GM21390 (cell line): ENCODE data around the gene WIF1.

Source experiments
- ATAC-seq: cut with Tn5 transposase; IDR thresholded peaks from one replicate; pipeline ENCODE4 v1.9.1; 2021; ENCODE audit not compliant: unreplicated experiment

WIF1 gene, protein sequence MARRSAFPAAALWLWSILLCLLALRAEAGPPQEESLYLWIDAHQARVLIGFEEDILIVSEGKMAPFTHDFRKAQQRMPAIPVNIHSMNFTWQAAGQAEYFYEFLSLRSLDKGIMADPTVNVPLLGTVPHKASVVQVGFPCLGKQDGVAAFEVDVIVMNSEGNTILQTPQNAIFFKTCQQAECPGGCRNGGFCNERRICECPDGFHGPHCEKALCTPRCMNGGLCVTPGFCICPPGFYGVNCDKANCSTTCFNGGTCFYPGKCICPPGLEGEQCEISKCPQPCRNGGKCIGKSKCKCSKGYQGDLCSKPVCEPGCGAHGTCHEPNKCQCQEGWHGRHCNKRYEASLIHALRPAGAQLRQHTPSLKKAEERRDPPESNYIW

DNA sequence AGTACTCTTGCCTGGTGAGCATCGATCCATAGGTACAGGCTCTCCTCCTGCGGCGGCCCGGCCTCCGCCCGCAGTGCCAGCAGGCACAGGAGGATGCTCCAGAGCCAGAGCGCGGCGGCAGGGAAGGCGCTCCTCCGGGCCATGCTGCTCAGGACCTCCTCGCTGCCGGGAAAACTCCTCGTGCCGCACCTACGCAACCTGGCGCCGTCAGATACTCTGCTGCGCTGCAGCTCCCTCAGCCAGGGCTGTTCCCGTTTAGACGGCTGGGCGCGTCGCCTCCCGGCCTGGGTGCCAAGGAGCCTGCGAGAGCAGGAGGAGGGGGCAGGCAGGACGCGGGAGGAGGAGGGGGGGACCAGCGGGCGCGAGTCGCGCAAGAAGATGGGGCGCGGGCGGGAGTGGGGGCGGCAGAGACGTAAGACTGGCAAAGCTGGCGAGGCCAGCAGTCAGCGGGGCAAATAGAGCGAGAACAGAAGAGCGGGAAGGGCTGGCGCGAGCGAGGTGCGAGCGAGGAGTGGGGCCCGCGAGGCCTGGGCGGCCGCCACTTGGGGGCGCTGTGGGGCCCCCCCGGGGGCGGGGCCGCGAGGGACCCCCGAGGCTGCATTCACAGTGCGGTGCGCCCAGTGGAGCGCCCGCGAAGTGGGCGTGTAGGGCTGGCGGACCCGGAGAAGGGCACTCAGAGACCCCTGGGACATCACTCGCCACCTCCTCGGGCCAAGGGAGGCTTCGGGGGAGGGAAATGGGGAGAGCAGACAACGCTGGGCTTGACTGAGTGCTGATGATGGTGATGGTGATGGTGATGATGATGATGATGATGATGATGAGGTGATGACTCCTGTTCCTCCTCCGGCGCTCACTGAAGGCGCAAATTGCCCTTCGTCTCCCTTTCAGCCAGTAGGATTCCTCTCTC is at the start of gene WIF1:
Gene WIF1 (minus strand): TSS at position 257 of the 907 bp plus-strand sequence. CDS start 114 bp downstream, at position 143.
- peak; percentile 62 for ATAC-seq

DNA sequence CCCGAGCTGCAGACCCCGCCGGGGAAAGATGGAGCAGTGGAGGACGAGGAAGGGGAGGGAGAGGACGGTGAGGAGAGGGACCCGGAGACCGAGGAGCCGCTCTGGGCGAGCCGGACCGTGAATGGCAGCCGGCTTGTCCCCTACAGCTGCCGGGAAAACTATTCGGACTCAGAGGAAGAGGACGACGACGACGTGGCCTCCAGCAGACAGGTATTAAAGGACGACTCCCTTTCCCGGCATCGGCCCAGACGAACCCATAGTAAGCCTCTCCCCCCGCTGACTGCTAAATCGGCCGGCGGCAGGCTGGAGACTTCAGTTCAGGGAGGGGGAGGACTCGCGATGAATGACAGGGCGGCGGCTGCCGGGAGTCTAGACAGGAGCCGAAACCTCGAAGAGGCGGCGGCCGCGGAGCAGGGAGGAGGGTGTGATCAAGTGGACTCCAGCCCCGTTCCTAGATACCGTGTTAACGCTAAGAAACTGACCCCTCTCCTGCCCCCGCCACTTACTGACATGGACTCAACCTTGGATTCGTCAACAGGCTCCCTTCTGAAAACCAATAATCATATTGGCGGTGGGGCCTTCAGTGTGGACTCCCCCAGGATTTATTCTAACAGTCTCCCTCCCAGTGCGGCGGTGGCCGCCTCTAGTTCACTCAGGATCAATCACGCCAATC is 49.2 kb upstream of the WIF1 start:
- peak; percentile 52 for ATAC-seq

DNA sequence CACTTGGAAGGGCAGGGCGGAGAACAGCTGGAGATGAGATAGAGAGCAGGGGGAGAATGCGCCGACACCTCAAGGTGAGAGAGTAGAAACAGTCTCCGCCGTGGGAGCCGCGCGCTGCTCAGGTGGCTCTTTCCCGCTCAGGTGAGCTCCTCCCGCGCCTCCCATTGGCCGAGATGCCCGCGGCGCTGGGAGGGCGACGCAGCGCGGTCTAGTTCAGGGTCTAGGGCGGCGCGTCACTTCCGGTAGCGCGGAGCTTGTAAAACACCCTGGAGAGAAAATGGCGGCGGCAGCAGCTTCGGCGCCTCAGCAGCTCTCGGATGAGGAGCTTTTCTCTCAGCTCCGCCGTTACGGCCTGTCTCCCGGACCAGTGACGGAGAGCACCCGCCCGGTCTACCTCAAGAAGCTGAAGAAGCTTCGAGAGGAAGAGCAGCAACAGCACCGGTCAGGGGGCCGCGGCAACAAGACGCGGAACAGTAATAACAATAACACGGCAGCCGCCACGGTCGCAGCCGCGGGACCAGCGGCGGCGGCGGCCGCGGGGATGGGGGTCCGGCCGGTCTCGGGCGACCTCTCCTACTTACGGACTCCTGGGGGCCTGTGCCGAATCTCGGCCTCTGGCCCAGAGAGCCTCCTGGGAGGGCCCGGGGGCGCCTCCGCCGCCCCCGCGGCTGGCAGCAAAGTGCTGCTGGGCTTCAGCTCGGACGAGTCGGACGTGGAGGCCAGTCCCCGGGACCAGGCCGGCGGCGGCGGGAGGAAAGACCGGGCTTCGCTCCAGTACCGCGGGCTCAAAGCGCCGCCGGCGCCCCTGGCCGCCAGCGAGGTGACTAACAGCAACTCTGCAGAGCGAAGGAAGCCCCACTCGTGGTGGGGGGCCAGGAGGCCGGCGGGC is 48.5 kb upstream of the WIF1 start, which contains the start of gene LEMD3:
Gene LEMD3 (plus strand): TSS at position 264 of the 889 bp plus-strand sequence. CDS start 14 bp downstream, at position 278.
- ATAC-seq: peak; percentile 91

DNA sequence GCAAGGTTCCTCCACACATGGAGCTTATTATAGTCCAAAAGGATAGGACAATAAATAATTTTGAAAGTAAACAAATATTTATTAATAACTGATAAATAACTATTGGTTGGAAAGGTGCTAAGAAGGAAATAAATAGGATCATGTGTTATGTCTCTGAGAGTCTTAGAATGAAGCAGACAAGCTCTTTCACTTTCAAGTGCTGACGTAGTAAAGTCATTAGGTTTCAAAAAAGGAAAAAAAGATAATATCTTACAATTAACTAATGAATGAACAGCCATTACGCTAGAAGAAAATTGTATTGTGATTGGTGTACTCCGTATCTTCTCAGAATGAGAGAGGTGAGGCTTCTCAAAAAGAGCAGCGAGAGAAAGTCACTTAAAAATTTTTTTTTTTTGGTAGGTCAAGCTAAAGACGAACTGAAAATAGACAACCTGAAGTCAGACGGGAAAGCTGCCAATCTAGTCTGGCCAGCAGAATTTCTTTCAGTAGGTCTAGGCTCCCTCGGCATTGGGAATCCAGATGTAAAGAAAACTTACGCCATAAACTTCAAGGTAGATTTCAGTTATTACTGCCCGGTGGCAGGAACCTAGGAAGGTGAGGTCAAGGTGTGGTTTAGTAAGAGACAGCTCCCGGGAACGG is 47.7 kb upstream of the WIF1 start:
- ATAC-seq: peak; percentile 0

DNA sequence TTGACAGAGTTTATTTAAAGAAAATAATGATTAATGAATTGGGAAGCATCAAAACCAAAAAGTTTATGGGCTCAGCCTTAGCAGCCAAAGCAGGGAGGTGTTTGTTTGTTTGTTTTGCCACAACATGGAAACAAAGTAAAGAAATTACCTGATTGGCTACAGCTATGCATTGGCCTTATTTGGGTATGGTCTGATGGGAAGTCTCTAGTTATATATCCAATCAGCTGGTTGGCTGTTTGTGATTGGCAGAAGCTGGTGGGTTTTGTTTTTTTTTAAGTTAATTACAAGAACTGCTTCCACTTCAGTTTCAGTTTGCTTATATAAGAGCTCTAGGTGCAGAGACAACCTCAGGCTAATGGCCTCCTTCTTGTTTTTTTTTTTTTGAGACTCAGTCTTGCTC is 43.7 kb upstream of the WIF1 start:
- ATAC-seq: no peak

DNA sequence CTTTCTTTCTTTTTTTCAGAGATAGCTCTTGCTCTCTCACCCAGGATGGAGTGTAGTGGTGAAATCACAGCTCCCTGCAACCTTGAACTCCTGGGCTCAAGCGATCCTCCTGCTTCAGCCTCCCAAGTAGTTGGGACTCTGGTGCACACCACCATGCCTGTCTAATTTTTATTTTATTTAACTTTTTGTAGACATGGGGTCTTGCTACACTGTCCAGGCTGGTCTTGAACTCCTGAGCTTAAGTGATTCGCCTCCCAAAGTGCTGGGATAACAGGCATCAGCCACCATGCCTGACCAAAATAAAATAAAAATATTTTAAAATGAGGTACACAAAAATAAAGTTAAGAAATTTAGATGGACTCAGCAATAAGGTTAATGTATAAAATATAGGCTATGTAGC is 43.1 kb upstream of the WIF1 start:
- ATAC-seq: no peak

DNA sequence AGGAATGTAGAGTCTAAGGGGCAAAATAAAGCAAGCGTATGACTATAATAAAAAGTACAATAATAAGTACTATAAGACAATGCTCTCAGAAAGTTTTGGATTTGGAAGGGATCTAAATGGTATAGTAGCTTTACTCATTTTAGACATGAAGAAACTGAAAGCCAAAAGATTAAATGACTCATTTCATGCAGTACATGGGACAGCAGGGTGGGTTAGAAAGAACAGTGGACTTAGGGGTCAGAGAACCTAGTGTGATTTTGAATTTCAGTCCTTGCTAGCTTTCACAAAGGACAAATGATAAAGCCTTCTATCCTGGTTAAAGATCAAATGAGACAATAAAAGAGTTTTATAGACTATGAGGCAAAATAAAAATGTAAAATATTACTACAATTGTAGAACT is 41.5 kb upstream of the WIF1 start:
- ATAC-seq: peak; percentile 63

DNA sequence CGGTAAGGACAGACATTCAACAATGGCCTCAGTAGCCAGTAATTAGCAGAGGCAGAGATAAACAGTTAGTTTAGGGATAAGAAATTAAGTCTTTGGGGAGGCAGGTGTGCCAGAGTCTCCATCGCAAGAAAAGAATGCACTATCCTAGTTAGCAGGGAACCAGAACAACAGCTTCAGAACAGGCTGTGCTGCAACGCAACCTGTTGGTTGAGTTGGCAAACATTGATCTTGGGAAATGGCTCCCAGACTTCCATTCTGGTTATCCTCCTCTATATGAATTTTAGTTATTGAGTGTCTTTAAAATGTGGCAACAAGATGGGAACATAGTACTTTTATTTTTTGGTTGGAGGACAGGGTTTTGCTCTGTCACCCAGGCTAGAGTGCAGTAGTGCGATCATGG is 36.0 kb upstream of the WIF1 start:
- ATAC-seq: no peak

DNA sequence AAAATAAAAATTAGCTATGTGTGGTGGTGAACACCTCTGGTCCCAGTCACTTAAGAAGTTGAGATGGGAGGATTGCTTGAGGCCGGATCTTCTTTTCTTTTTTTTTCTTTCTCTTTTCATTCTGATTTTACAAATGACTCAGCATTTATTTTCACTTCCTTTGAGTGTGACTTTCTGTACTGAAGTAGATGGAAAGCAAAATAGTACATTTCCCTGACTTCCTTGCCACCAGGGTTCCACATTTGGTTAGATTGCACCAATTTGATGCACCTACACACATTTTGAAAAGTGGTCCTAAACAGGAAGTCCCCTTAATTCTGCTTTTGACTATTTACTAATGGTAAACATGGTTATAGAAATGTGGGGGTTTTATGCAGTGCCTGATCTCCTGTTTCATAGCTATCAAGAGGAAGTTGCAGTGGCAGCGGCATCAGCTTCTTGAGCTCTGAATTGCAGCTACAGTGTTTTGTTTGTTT is 35.3 kb upstream of the WIF1 start:
- peak; percentile 93 for ATAC-seq

DNA sequence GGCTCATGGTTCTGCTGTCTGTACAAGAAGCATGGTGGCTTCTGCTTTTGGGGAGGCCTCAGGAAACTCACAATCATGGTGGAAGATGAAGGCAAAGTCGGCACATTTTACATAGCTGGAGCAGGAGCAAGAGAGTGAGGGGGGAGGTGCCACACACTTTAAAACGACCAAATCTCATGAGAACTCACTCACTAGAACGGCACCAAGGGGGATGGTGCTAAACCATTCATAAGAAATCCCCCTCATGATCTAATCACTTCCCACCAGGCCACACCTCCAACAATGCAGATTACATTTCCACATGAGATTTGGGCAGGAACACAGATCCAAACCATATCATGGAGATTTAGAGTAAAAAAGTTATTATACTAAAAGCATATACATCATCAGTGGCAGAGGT is 34.7 kb upstream of the WIF1 start:
- peak; percentile 26 for ATAC-seq

DNA sequence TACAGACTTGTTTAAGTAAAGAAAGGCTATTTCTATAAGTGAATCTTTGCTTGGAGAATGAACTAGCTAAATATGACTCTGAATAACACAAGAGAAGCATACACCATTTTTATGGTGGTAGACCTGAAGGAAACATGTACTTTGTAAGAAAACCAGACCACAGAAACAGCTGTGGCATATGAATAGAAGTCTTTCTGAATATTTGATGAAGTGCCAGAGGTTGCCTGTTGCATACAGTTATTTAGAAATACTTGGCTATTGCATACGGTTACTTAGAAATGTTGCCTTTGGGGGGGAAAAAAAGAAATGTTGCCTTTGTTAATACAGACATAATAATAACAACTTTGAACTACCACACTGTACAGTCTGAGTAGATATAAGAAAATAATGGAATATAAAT is 31.5 kb upstream of the WIF1 start:
- ATAC-seq: no peak

DNA sequence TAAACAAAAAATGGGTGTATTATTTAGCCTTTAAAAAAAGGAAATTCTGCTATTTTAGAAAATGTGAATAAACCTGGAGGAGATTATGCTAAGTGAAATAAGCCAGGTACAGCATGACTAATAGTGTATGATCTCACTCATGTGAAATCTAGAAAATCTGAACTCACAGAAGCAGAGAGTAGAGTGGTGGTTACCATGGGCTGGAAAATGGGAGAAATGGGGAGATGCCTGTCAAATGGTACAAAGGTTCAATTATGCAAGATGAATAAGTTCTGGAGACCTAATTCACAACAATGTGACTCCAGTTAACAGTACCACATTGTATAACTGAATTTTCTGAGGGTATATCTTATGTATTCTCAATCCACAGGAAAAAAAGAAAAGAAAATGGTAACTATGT is 30.9 kb upstream of the WIF1 start:
- ATAC-seq: no peak

DNA sequence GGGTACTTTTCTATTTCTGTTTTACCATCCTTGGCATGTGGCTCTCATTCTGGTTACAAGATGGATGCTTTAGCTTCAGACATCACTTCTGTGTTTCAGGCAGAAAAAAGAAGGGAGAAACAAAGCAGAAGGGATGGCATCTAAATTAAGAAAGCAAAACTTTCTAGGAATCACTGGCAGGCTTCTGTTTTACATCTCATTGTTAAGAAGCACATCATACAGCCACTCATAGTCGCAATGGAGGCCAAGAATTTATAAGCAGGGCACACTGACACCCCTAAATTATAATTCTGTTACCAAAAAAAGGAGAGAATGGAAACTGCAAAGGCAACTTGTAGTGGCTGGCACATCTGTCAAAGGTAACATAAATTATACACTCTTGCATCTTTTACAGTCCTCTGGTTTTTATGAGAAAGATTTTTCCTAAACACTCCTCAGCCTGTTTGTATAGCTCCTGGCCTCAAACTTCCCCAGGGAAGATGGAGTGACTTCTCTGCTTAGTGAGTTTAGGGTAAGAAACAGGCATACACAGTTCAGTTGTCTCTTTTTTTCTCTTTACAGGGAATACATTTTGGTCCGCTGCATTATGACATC is 26.3 kb upstream of the WIF1 start:
- no peak for ATAC-seq

DNA sequence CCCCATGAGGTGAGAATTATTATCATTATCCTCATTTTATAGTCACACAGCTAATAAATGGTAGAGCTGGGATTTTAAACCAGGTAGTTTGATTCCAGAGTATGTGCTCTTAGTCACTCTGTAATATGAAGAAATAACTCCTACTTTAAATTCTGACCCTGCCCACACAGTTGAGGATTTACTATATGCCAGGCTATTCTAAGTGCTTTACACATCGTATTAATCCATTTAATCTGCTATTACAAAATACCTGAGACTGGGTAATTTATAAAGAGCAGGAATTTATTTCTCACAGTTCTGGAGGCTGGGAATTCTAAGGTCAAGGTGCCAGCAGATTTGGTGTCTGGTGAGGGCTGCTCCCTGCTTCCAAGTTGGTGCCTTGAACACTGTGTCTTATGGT is 19.6 kb upstream of the WIF1 start:
- no peak for ATAC-seq

DNA sequence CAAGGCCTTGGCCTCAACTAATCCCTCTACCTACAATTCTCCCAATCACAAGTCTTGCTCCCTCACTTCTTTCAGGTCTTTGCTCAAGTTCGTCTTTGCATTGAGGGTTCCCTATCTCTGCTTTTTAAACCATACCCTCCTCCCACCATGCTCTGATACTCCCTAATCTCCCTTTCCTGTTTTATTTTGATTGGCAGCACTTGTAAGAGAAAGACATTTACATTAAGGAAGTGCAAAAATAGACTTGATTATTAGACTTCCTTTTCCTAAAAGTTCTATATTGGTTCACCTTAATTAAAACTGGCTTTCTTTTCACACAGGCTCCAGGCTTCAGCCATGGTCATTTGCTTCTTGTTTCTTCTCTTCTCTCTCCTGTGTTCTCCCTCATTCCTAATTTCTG is 18.3 kb upstream of the WIF1 start:
- ATAC-seq: no peak

DNA sequence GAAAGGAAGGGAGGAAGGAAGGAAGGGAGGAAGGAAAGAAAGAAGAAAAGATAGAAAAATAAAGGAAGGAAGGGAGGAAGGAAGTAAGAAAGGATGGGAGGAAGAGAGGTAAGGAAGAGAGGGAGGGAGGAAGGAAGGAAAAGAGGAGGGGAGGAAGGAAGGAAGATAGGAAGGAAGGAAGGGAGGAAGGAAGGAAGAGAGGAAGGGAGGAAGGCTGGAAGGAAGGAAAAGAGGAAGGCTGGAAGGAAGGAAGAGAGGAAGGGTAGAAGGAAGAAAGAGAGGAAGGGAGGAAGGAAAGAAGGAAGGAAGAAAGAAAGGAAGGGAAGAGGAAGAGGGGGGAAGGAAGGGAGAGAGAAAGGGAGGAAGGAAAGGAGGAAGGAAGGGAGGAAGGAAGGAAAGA is 12.8 kb upstream of the WIF1 start:
- no peak for ATAC-seq

DNA sequence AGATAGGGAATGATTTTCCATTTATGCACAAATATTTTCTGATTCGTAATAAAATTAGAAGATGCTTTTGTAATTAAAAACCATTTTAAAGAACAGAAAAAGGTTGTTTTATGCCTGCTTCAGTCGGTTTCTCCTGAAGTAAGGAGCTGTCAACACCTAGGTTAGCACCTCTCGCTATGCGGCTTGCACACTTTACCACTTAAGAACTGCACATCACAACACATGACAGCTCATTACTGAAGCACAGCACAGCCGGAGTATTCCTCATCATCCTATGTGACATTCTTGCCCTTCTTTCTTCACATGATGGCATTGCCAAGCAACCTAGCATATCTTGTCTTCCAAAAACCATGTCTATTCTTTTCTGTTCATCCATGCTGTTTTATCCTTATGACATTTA is 5.4 kb upstream of the WIF1 start:
- ATAC-seq: no peak

DNA sequence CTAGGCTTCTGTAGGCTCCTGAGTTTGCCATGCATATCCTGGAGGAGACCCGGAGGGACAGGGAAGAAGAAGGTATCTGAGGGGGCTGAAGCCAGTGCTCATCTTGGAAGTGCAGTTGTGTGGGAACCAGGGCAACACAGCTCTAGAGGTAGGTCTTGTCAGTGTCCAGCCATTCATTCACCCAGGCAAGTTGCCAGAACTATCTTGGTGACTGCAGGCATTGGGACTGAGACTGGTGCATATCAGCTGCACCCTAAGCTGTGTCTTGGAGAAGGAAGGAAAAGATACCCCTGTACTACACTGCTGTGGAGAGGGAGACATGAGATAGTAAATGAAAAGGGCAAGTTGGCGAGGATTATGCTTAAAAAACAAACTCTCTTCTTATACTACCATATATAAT is 4.9 kb upstream of the WIF1 start:
- no peak for ATAC-seq

DNA sequence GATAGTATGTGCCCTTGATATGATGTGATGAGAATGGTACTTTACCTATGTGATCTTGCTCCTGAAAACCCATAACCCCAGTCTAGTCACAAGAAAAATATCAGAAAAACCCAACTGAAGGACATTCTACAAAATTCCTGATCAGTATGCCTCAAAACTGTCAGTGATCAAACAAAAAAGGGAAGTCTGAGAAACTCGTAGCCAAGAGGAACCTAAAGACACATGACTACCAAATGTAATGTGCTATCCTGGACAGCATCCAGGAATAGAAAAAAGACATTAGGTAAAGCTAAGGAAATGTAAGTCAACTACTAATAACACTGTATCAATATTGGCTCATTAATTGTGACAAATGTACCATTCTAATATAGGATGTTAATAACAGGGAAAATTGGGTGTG is 4.1 kb upstream of the WIF1 start:
- ATAC-seq: no peak
